HG03442 (cell line): Measurements from ENCODE around the gene EML4.
"Not testable (repeated sequence)": the region's sequence is repeated elsewhere in the genome, so short reads cannot be mapped to it uniquely, and the experiment has no call there.

Experiments
- ATAC-seq: cut with Tn5 transposase; IDR thresholded peaks from one replicate; pipeline ENCODE4 v1.9.1; 2021; ENCODE audit warnings: mild to moderate bottlenecking, moderate library complexity; ENCODE audit not compliant: unreplicated experiment

Gene EML4

DNA sequence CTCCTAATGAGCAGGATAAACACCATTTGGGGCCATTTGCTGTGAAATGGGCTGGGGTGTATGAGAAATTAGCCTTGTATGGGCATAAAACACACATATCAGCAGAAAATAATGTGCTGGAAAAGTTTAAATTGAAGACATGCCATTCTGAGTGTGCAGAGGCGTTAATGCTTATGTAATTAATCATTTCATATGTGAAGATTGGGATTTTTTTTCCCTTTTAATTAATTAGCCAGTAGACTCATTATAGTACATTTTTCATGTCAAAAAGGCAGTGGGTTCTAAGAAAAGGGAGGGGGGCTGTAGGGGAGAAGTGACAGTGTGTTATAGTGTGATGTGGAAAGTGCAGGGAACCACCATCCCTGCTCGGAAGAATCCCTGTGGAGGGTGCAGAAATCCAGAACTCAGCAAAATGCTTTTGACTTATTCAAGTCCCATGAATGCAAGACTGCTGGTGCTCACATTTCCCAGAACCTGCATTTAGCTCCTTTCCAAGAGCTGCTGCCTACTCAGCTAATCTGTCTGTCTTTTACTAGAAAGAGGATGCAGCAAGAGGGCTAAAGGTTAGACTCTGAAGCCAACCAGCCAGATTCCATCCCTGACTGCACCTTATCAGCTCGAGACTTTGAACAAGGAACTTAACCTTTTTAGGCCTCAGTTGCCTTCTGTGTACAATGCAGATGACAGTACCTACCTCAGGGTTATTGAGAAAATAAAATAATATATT is 203.5 kb downstream of the EML4 start:
- no peak for ATAC-seq

DNA sequence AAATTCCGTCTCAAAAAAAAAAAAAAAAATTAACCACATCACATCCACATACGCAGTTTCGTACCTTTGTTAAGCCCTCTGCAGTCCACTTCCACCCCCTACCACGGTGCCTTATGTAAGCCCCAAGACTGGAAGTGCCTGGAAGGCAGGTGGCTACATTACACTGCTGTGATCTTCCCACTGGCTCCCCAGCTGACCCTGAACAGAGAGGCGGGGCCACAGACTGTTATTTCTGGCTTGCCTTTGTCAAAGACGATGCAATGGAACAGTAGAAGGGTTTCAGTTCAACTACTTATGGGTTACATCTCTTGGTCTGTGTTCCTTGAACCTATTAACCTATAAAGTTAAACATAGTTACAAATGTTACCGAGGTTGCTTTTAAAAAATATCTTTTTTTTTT is 207.6 kb downstream of the EML4 start:
- ATAC-seq = no peak

DNA sequence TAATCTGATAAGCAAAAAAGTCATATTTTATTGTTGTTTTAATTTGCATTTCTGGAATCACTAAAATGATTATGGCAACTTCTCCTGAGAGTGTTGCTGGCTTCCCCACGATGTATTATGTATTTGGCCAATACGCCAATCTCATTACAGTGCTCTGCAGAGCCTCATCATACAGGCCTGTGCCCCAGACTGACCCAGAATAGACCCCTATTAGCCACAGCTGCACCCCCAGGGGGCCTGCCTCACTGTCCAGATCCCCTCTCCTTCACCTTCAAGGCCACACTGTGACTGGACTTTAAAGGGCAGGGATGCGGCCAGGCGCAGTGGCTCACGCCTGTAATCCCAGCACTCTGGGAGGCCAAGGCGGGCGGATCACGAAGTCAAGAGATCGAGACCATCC is 209.3 kb downstream of the EML4 start:
- no peak for ATAC-seq

DNA sequence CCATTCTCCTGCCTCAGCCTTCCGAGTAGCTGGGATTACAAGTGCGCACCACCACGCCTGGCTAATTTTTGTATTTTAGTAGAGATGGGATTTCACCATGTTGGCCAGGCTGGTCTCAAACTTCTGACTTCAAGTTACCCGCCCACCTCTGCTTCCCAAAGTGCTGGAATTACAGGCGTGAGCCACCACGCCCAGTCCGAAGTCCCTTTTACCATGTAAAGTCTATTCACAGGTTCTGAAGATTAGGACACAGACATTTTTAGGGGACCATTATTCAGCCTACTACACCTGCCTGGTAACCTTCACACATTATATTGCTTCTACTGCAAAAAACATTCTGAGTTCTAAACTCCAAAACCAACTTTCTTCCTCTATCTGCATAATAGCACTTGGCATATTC is 210.9 kb downstream of the EML4 start:
- not testable (repeated sequence) for ATAC-seq

DNA sequence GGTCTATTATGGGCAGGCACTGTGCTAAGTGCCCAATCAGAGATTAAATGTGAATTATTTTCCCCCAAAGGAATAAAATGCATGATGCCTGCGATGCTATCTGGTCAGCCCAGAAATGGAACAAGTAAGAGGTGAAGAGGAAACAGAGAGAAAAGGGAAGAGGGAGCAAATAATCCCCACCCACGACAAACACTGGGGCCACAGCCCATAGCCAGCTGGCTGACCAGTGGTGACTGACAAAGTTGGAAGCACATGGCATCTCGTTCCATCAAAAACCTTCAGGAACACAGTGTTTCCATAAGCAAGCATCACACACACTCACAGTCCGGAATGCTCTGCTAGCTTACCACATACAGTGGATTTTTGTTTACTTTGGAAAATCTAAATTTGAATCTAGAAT is 213.0 kb downstream of the EML4 start:
- ATAC-seq = no peak
